Small intestine (tissue), 16 donors: ENCODE data around the gene SULT1A1. TPM values are rescaled to one million over a fixed set of nuclear protein-coding genes. Genes with fewer than 3 reads are reported as not detected.
"Not testable (repeated sequence)": the region's sequence is repeated elsewhere in the genome, so short reads cannot be mapped to it uniquely, and the experiment has no call there.

Experiments used
- DNase-seq, 2 donors: peaks; one replicate each; pipeline versions ENCODE4 v3.0.0 to v3.0.0-alpha.2; 2013
- FAIRE-seq: peaks from 2 replicates; lab custom pipeline; 2012; peaks lifted over from hg19 to GRCh38; lab: Jason Lieb, UNC
- H3K27ac ChIP-seq, 3 donors: one replicate each; pipeline ENCODE4 v1.5.1; 2013; ENCODE audit warnings: low read length in 2 of 3, mild to moderate bottlenecking in 2 of 3, control low read depth in 1 of 3, inconsistent platforms in 1 of 3, low read depth in 1 of 3, moderate library complexity in 1 of 3
- H3K27me3 ChIP-seq, 3 donors: one replicate each; pipeline ENCODE4 v1.6.1; 2013; ENCODE audit warnings: low read length in 3 of 3, inconsistent platforms in 1 of 3; ENCODE audit not compliant: control insufficient read depth in 3 of 3, insufficient read depth in 3 of 3
- H3K36me3 ChIP-seq, 3 donors: one replicate each; pipeline ENCODE4 v1.6.1; 2013; ENCODE audit warnings: low read length in 3 of 3, inconsistent platforms in 1 of 3, low read depth in 1 of 3, mild to moderate bottlenecking in 1 of 3, moderate library complexity in 1 of 3; ENCODE audit not compliant: control insufficient read depth in 3 of 3, insufficient read depth in 2 of 3
- H3K4me1 ChIP-seq, 3 donors: one replicate each; pipeline ENCODE4 v1.6.1; 2013; ENCODE audit warnings: low read length in 2 of 3, inconsistent platforms in 1 of 3, low read depth in 1 of 3, mild to moderate bottlenecking in 1 of 3, moderate library complexity in 1 of 3; ENCODE audit not compliant: control insufficient read depth in 3 of 3, insufficient read depth in 2 of 3
- H3K4me3 ChIP-seq, 3 donors: one replicate each; pipeline ENCODE4 v1.5.1; 2013; ENCODE audit warnings: low read length in 3 of 3, control low read depth in 1 of 3, inconsistent platforms in 1 of 3, low read depth in 1 of 3, mild to moderate bottlenecking in 1 of 3, moderate library complexity in 1 of 3
- H3K9me3 ChIP-seq, 2 donors: one replicate each; pipeline ENCODE4 v1.6.1; 2013; ENCODE audit warnings: low read depth in 1 of 2, low read length in 1 of 2; ENCODE audit not compliant: control insufficient read depth in 2 of 2, insufficient read depth in 1 of 2
- WGBS, 3 donors: extraction: QIAGEN DNeasy Blood & Tissue Kit; methylation state at CpG; one replicate each; pipeline ENCODE4 v1.1.7; 2013; 5-methylcytosine and 5-hydroxymethylcytosine counted together
- long read RNA-seq, 10 donors: transcript quantifications; one replicate each; lab custom pipeline, GENCODE V29; 2026
- polyA plus RNA-seq, 4 donors: library from polyadenylated mRNA; stranded (reverse) in 3 of 4; unstranded in 1 of 4; fragments of 200-250 nt in 3 of 4; fragments of 120-200 nt in 1 of 4; gene quantifications; one replicate each; pipeline versions ENCODE4 v1.2.1 to v1.2.3, GENCODE V29; 2013
- donor health status: healthy with polysubstance abuse.
- donor health status: control.
- donor health status: control.
- donor health status: Bipolar disorder and iron deficiency.
- donor health status: healthy.

Gene SULT1A1
- 100 to 1,000 TPM in 2 of 4 donors, 10 to 100 TPM in 2; 69.7 to 710 (median 271) TPM for polyA plus RNA-seq
- long read RNA-seq, donor 1: 0 reads
- long read RNA-seq, donor 2, full-length matches to known transcripts: 14 of 19 reads
- long read RNA-seq, donor 2, partial matches to known transcripts: 5 of 19 reads
- long read RNA-seq, donor 2, other reads (novel, unspliced or antisense): 0 of 19 reads
- long read RNA-seq, donor 3, full-length matches to known transcripts: 33 of 151 reads
- long read RNA-seq, donor 3, partial matches to known transcripts: 118 of 151 reads
- long read RNA-seq, donor 3, other reads (novel, unspliced or antisense): 0 of 151 reads
- long read RNA-seq, donor 4: 0 reads
- long read RNA-seq, donor 5, full-length matches to known transcripts: 5 of 22 reads
- long read RNA-seq, donor 5, partial matches to known transcripts: 17 of 22 reads
- long read RNA-seq, donor 5, other reads (novel, unspliced or antisense): 0 of 22 reads
- long read RNA-seq, donor 6, full-length matches to known transcripts: 32 of 107 reads
- long read RNA-seq, donor 6, partial matches to known transcripts: 75 of 107 reads
- long read RNA-seq, donor 6, other reads (novel, unspliced or antisense): 0 of 107 reads
- long read RNA-seq, donor 7, partial matches to known transcripts: 0 of 2 reads
- long read RNA-seq, donor 7, other reads (novel, unspliced or antisense): 0 of 2 reads
- long read RNA-seq, donor 8: 0 reads
- long read RNA-seq, donor 9, transcript SULT1A1-201 (8 exons, 1,162 nt): major isoform, 5 of 6 reads
- long read RNA-seq, donor 9, partial matches to known transcripts: 0 of 6 reads
- long read RNA-seq, donor 9, other reads (novel, unspliced or antisense): 0 of 6 reads
- long read RNA-seq, donor 10, full-length matches to known transcripts: 18 of 18 reads
- long read RNA-seq, donor 10, partial matches to known transcripts: 0 of 18 reads
- long read RNA-seq, donor 10, other reads (novel, unspliced or antisense): 0 of 18 reads

- no peak for FAIRE-seq
- DNase-seq: peak; percentile 88 to 99
Observed at GRCh38 chr16:28609631-28610594, at the start of gene SULT1A1. TSS of gene SULT1A1 (minus strand) at chr16:28610044. CDS start at chr16:28608855, 1,189 bp downstream.

DNA sequence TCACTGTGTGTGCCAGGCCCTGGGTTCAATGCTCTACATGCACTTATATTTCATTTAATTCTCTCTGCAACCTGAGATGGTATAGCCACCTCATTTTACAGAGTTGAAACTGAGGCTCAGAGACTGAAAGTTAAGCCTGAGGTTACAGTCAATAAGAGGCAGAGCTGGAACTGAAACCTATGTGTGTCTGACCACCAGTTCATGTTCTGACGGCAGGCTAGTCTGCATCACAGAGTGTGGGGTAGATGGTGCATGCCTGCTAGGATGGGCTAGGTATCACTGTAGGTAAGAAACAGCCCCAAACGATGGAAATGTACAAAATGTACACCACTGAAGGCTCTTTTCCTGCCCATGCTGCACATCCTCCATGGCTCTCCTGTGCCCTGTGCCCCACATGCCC, 30.1 kb upstream of the SULT1A1 start:
- H3K27ac ChIP-seq: peak overlapping the region in 1 of 3 donors; percentile 44
- DNase-seq: not testable (repeated sequence)
- 49 to 79% (median 60%) methylated on average over 1 to 2 of the region's 2 CpGs for WGBS, 3 donors

More at GRCh38 chr16:28609631-28610594, at the start of gene SULT1A1:
- peaks cover 0 to 42% (median 6%) of the 10 kb centered on the region in 3 donors for H3K36me3 ChIP-seq
- H3K9me3 ChIP-seq: no peaks in the 10 kb centered on the region
- 8 to 25% (median 24%) methylated on average over 10 to 11 of the region's 11 CpGs for WGBS, 3 donors
- peaks cover 2 to 27% (median 7%) of the 10 kb centered on the region in 3 donors for H3K4me1 ChIP-seq
- H3K27me3 ChIP-seq: no peaks in the 10 kb centered on the region
- peak within 1 kb of the TSS in 2 of 3 donors; percentile 38 to 54 for H3K4me3 ChIP-seq
- peak within 1 kb of the TSS; percentile 85 to 94 (median 86) for H3K27ac ChIP-seq

DNA sequence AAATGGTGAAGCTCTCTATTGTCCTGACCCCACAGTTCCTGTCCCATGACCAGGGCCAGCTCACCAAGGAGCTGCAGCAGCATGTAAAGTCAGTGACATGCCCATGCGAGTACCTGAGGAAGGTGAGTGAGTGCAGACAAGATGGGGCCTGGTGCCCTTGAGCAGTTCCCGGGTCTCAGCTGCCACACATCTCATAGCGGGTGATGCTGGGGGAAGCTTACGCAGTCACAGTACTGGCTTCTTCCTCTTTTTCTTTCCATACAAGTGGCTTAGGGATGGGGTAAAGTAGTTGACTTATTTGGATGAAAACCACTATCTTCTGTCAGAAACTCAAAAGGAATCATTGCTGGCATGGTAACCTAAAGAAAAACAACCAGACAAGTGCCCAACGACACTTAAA, 28.5 kb upstream of the SULT1A1 start:
- 75 to 96% (median 89%) methylated on average over 3 to 4 of the region's 5 CpGs for WGBS, 3 donors
- DNase-seq, H3K4me3 ChIP-seq, FAIRE-seq, H3K4me1 ChIP-seq, H3K27me3 ChIP-seq, H3K36me3 ChIP-seq, H3K27ac ChIP-seq, H3K9me3 ChIP-seq: not testable (repeated sequence)

More for the DNA sequence above, 30.1 kb upstream of the SULT1A1 start:
- not testable (repeated sequence) for H3K27me3 ChIP-seq, FAIRE-seq, H3K4me1 ChIP-seq, H3K36me3 ChIP-seq, H3K4me3 ChIP-seq, H3K9me3 ChIP-seq

GRCh38 chr16:28637765-28638164, 27.9 kb upstream of the SULT1A1 start, which contains the start of gene NPIPB8:
TSS of gene NPIPB8 (plus strand) at chr16:28638065. CDS start at chr16:28638361, 296 bp downstream.
- H3K4me3 ChIP-seq, H3K27ac ChIP-seq, H3K9me3 ChIP-seq, H3K36me3 ChIP-seq, H3K4me1 ChIP-seq, DNase-seq, H3K27me3 ChIP-seq, FAIRE-seq: not testable (repeated sequence)
- WGBS, 3 donors: no CpG with 5 or more reads among the region's 1 CpG

GRCh38 chr16:28636093-28636823, 26.4 kb upstream of the SULT1A1 start:
- not testable (repeated sequence) for H3K4me1 ChIP-seq, H3K27ac ChIP-seq, DNase-seq, H3K9me3 ChIP-seq, H3K4me3 ChIP-seq, H3K27me3 ChIP-seq, FAIRE-seq, H3K36me3 ChIP-seq
- WGBS, 3 donors: 35 to 58% (median 39%) methylated on average over 5 of the region's 5 CpGs

DNA sequence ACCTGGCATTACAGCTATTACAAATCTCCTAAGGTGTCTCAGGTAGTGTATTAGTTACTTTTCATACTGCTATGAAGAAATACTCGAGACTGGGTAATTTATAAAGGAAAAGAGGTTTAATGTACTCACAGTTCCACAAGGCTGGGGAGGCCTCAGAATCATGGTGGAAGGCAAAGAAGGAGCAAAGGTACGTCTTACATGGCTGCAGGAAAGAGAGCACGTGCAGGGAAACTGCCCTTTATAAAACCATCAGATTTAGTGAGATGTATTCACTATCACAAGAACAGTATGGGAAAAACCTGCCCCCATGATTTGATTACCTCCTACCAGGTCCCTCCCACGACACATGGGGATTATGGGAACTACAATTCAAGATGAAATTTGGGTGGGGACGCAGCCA, 21.1 kb upstream of the SULT1A1 start:
- not testable (repeated sequence) for H3K4me1 ChIP-seq, FAIRE-seq, H3K27ac ChIP-seq, H3K36me3 ChIP-seq, H3K4me3 ChIP-seq, H3K9me3 ChIP-seq, DNase-seq, H3K27me3 ChIP-seq
- 70 to 80% (median 73%) methylated on average over 4 of the region's 5 CpGs for WGBS, 3 donors

GRCh38 chr16:28623172-28623711, 13.4 kb upstream of the SULT1A1 start:
- H3K27me3 ChIP-seq: no peaks in the 10 kb centered on the region
- FAIRE-seq (no peak), DNase-seq (peak; percentile 70 to 86)
- peak overlapping the region in 2 of 3 donors; percentile 45 to 60 for H3K27ac ChIP-seq
- peaks cover 0 to 12% (median 0%) of the 10 kb centered on the region in 3 donors for H3K4me1 ChIP-seq
- peaks cover 0 to 20% (median 0%) of the 10 kb centered on the region in 3 donors for H3K36me3 ChIP-seq
- WGBS, 3 donors: 1 to 4% (median 1%) methylated on average over 63 to 68 of the region's 68 CpGs
- H3K4me3 ChIP-seq: peak overlapping the region; percentile 40 to 66 (median 50)
- H3K9me3 ChIP-seq: no peaks in the 10 kb centered on the region
